HuH-7.5 (cell line): ENCODE results near the gene FUT6.

Source experiments
- DNase-seq: peaks from one replicate; pipeline ENCODE4 v3.0.0; 2011; ENCODE audit warnings: low spot score

FUT6 gene

GRCh38 chr19:5827891-5828660 is 11.4 kb downstream of the FUT6 start:
- DNase-seq, result peak; percentile 99

GRCh38 chr19:5827342-5827890 is 12.1 kb downstream of the FUT6 start:
- no peak for DNase-seq

- DNase-seq, result peak; percentile 85
These were observed 12.8 kb downstream of the FUT6 start for GRCh38 chr19:5826531-5827341.

- no peak for DNase-seq
These were observed 14.3 kb downstream of the FUT6 start for GRCh38 chr19:5825178-5825577.

- DNase-seq, result no peak
These were observed 14.8 kb downstream of the FUT6 start for GRCh38 chr19:5824751-5825150.

- peak; percentile 89 for DNase-seq
These were observed 15.8 kb downstream of the FUT6 start for GRCh38 chr19:5823579-5824281.

GRCh38 chr19:5822181-5822844 is 17.2 kb downstream of the FUT6 start:
- DNase-seq, result no peak

- no peak for DNase-seq
These were observed 17.9 kb downstream of the FUT6 start for GRCh38 chr19:5821521-5822180.

- DNase-seq, result no peak
These were observed 18.7 kb downstream of the FUT6 start for GRCh38 chr19:5820785-5821184.

GRCh38 chr19:5818594-5818993 is 20.9 kb downstream of the FUT6 start:
- no peak for DNase-seq

GRCh38 chr19:5817218-5817617 is 22.3 kb downstream of the FUT6 start:
- DNase-seq, result no peak

GRCh38 chr19:5814852-5815246 is 24.7 kb downstream of the FUT6 start:
- DNase-seq, result no peak

GRCh38 chr19:5814123-5814851 is 25.2 kb downstream of the FUT6 start:
- no peak for DNase-seq

GRCh38 chr19:5811117-5811516 is 28.4 kb downstream of the FUT6 start:
- no peak for DNase-seq

- DNase-seq, result no peak
These were observed 30.0 kb downstream of the FUT6 start for GRCh38 chr19:5809469-5809868.

- no peak for DNase-seq
These were observed 30.4 kb downstream of the FUT6 start for GRCh38 chr19:5809053-5809452.

- DNase-seq, result no peak
These were observed 31.2 kb downstream of the FUT6 start for GRCh38 chr19:5808120-5808816.

- DNase-seq, result no peak
These were observed 32.6 kb downstream of the FUT6 start for GRCh38 chr19:5806905-5807304.

GRCh38 chr19:5806133-5806489 is 33.4 kb downstream of the FUT6 start:
- no peak for DNase-seq

- peak; percentile 98 for DNase-seq
These were observed 33.9 kb downstream of the FUT6 start for GRCh38 chr19:5805462-5806132.
